WERI-Rb-1 (cell line): Measurements from ENCODE around the gene RAI1.

Source experiments
- DNase-seq: peaks from one replicate; pipeline ENCODE4 v3.0.0-alpha.2; 2020
- H3K27ac ChIP-seq: fragments of 250-450 bp; sonication (Bioruptor Pico); 2 replicates; pipeline ENCODE4 v1.5.1; 2020; ENCODE audit warnings: mild to moderate bottlenecking, moderate library complexity
- H3K27me3 ChIP-seq: fragments of 250-450 bp; sonication (Bioruptor Pico); 2 replicates; pipeline ENCODE4 v1.5.1; 2021; ENCODE audit warnings: mild to moderate bottlenecking, low read depth, moderate library complexity; ENCODE audit not compliant: insufficient read depth, severe bottlenecking
- H3K36me3 ChIP-seq: fragments of 250-450 bp; sonication (Bioruptor Pico); 2 replicates; pipeline ENCODE4 v1.5.1; 2020; ENCODE audit warnings: mild to moderate bottlenecking, moderate library complexity
- H3K4me3 ChIP-seq: 2 replicates; pipeline ENCODE4 v1.5.1; 2011; ENCODE audit warnings: low read depth, mild to moderate bottlenecking, control low read depth, low read length
- H3K9me3 ChIP-seq: fragments of 250-450 bp; sonication (Bioruptor Pico); 2 replicates; pipeline ENCODE4 v1.5.1; 2021; ENCODE audit warnings: mild to moderate bottlenecking, moderate library complexity; ENCODE audit not compliant: severe bottlenecking
- TF ChIP-seq, protein P1 (sequence below): IDR thresholded peaks from 2 replicates; pipeline ENCODE4 v1.5.1; 2011; ENCODE audit warnings: low read depth, mild to moderate bottlenecking, control low read depth, inconsistent platforms, low read length

RAI1 gene

DNA sequence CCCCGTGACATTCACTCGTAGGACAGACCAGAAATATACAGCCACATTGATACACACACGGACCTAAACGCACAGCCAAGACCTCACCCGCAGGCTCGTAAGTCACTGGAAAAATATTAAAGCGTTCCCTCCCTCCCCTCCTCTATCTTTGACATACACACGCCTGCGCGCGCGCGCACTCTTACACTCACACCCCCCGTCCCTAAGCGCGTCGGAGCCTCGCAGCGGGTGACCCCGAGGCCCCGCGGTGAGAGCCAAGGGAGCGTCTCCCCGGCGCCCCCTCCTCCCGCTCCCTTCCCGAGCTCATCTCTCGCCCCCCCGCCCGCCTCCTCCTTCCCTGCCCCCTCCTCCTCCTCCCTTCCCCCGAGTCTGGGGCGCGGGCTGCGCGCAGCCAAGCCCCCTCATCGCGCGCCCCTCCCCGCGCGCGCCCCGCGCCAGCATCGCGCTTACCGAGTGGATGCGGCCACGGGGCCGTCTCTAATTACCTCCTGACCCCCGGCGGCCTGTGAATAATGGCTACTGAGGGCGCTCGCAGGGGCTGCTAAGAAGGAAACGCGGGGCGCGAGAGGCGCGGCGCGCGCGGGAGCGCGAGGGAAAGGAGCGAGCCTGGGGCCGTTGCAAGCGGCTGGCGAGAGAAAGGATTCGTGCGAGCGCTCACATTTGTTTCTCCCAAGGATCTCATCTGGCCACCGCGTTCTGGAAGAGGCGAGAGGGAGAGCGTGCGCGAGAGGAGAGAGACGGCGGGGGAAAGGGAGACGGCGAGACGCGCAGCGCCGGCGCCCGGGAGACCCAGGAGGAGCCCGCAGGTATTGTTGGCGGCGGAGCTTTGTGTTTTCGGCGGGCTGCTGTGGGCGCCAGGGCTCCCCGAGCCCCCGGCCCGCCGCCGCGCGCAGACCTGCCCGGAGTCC lies 42.4 kb downstream of the RAI1 start:
- TF ChIP-seq, protein P1, sequence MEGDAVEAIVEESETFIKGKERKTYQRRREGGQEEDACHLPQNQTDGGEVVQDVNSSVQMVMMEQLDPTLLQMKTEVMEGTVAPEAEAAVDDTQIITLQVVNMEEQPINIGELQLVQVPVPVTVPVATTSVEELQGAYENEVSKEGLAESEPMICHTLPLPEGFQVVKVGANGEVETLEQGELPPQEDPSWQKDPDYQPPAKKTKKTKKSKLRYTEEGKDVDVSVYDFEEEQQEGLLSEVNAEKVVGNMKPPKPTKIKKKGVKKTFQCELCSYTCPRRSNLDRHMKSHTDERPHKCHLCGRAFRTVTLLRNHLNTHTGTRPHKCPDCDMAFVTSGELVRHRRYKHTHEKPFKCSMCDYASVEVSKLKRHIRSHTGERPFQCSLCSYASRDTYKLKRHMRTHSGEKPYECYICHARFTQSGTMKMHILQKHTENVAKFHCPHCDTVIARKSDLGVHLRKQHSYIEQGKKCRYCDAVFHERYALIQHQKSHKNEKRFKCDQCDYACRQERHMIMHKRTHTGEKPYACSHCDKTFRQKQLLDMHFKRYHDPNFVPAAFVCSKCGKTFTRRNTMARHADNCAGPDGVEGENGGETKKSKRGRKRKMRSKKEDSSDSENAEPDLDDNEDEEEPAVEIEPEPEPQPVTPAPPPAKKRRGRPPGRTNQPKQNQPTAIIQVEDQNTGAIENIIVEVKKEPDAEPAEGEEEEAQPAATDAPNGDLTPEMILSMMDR, result no peak
- H3K36me3 ChIP-seq, result peaks cover 23% of the 10 kb centered on the region
- no peaks in the 10 kb centered on the region for H3K27me3 ChIP-seq
- H3K9me3 ChIP-seq, result no peaks in the 10 kb centered on the region
- H3K27ac ChIP-seq, result peak overlapping the region; percentile 92
- peak; percentile 81 for DNase-seq
- H3K4me3 ChIP-seq, result peak overlapping the region; percentile 78

- peak; percentile 55 for DNase-seq
- H3K27ac ChIP-seq, result peak overlapping the region; percentile 92
- peak overlapping the region; percentile 78 for H3K4me3 ChIP-seq
- no peaks in the 10 kb centered on the region for H3K27me3 ChIP-seq
- H3K36me3 ChIP-seq, result peaks cover 29% of the 10 kb centered on the region
- H3K9me3 ChIP-seq, result no peaks in the 10 kb centered on the region
- TF ChIP-seq, protein P1, result no peak
These were observed 43.2 kb downstream of the RAI1 start for GRCh38 chr17:17724307-17725010.

GRCh38 chr17:17725011-17725751 lies 43.9 kb downstream of the RAI1 start:
- TF ChIP-seq, protein P1, result no peak
- Histone ChIP-seq H3K36me3 (peaks cover 30% of the 10 kb centered on the region), H3K27ac (peak overlapping the region; percentile 92), H3K9me3 (no peaks in the 10 kb centered on the region), H3K4me3 (peak overlapping the region; percentile 78), H3K27me3 (no peaks in the 10 kb centered on the region)
- peak; percentile 41 for DNase-seq

DNA sequence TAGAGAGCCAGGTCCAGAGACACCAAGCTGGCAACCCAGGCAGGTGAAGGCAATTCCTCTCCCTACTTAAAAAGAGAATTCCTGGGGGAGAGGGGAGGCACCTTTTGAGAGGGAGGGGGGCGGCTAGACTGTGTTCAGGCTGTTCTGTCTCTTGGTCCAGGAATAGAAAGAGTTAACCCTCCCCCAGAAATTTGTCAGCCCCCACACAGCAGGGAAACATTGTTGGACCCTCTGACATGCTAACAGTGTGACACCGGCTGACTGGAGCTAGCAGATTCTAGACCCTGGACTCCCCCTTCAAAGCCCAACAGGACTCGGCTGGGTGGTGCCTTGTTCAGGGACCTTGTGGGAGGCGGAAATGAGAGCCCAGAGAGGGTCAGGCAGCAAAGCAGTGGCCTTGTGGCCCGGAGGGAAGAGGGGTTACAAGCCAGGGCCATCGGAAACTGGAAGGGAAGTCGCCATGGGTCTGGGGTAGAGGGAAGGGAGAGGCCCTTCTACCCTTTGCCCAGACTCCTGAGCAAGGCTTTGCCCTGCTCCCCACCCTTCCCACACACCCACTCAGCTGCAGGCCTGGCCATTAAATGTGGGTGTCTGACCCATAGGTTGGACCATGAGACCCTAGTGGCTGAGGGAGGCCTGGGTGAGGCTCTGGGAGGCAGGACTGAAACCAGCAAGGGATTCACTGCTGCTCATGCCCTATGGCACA lies 44.6 kb downstream of the RAI1 start:
- Histone ChIP-seq H3K36me3 (peaks cover 36% of the 10 kb centered on the region), H3K4me3 (no peak overlapping the region), H3K27me3 (no peaks in the 10 kb centered on the region), H3K9me3 (no peaks in the 10 kb centered on the region), H3K27ac (peak overlapping the region; percentile 45; the same call in 1 of the 2 replicates)
- DNase-seq, result no peak
- TF ChIP-seq, protein P1, result no peak

DNA sequence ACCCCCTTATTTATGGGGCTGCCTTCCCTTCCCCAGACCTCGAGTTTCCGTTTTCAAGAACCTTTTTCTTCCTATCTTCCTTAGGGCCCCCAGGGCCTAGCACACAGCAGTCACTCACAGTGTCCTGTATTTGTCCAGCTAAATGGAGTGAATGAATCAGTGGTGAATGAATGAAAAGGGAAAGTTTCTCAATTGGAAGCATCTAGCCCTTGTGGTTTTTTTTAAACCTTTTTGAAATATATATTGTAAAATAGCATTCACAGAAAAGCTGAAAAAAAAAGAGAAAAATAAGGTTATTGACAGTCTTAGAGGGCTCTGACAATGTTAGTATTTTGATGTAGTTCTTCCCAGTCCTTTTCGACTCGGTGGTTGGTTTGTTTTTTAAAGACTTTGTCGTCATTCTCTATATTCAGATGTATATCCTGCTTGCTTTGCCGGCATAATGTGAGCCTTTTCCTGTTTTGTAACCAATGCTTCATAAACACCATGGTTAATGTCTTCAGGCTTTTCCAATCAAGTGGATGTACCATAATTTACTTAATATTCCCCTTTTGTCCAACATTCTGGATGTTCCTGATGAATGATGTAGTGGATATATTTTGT lies 45.3 kb downstream of the RAI1 start:
- Histone ChIP-seq H3K36me3 (peaks cover 39% of the 10 kb centered on the region), H3K27me3 (no peaks in the 10 kb centered on the region), H3K9me3 (no peaks in the 10 kb centered on the region), H3K27ac (no peak overlapping the region), H3K4me3 (no peak overlapping the region)
- TF ChIP-seq, protein P1, result no peak
- no peak for DNase-seq
